HepG2 (cell line): ENCODE measurements around the gene ENTPD6. TPM values are rescaled to one million over a fixed set of nuclear protein-coding genes. Genes with fewer than 3 reads are reported as not detected.

ENCODE experiments used
- ATAC-seq: fragments of 200-7000 bp; cut with Tn5 transposase; 3 replicates; pipeline ENCODE4 v1.9.1; 2020; ENCODE audit warnings: mild to moderate bottlenecking, moderate library complexity
- BruUV-seq: library from RNA; stranded (reverse); fragments of 400-500 nt; replicated peaks from 2 replicates; lab custom pipeline; 2021; lab: Mats Ljungman, UMichigan
- CTCF ChIA-PET: fragments of 300-600 bp; formaldehyde crosslinking; extraction: SDS; loops from one replicate; lab custom pipeline; 2021; ENCODE audit warnings: low total read pairs, inconsistent platforms, low intra/inter-chr PET ratio; lab: Yijun Ruan, JAX
- POLR2A ChIA-PET: fragments of 350-600 bp; sonication (Branson Sonifier 250); formaldehyde crosslinking; loops from one replicate; lab custom pipeline; 2020; ENCODE audit warnings: antibody characterized with exemption, inconsistent platforms; lab: Yijun Ruan, JAX
- DNase-seq: peaks from one replicate; pipeline ENCODE4 v3.0.0-alpha.2; 2015; ENCODE audit warnings: low spot score
- FAIRE-seq: peaks from 3 replicates; lab custom pipeline; 2011; peaks lifted over from hg19 to GRCh38; lab: Jason Lieb, UNC
- H2AFZ ChIP-seq: one replicate; pipeline ENCODE4 v1.6.1; 2011; ENCODE audit warnings: low read length, inconsistent platforms
- H3K27ac ChIP-seq: fragments of 300-600 bp; 3 replicates; pipeline ENCODE4 v1.8.0; 2011; ENCODE audit warnings: mixed run types, mild to moderate bottlenecking, mixed read lengths, low read length, inconsistent platforms; ENCODE audit not compliant: insufficient read depth; ENCODE audit errors: extremely low read length
- H3K27me3 ChIP-seq, 2 experiments: fragments of 200-600 bp in 1 of 2; 2 replicates in 1 of 2; 3 replicates in 1 of 2; pipeline versions ENCODE4 v1.6.0 to v1.8.0; 2011; ENCODE audit warnings: low read length in 2 of 2, mild to moderate bottlenecking in 2 of 2, moderate library complexity in 2 of 2, inconsistent platforms in 1 of 2; ENCODE audit not compliant: insufficient read depth in 2 of 2, control insufficient read depth in 1 of 2
- H3K36me3 ChIP-seq, 2 experiments: fragments of 200-600 bp in 1 of 2; replicated peaks in 1 of 2; 2 replicates in 1 of 2; 3 replicates in 1 of 2; pipeline versions ENCODE4 v1.5.1 to v1.8.0; 2011; ENCODE audit warnings: low read length in 2 of 2, inconsistent platforms in 1 of 2; ENCODE audit not compliant: insufficient read depth in 2 of 2, control insufficient read depth in 1 of 2
- H3K4me1 ChIP-seq: 2 replicates; pipeline ENCODE4 v1.5.1; 2012; ENCODE audit warnings: low read length, inconsistent platforms; ENCODE audit not compliant: insufficient read depth
- H3K4me2 ChIP-seq: 2 replicates; pipeline ENCODE4 v1.6.0; 2011; ENCODE audit warnings: low read depth, low read length, inconsistent platforms
- H3K4me3 ChIP-seq, 3 experiments: fragments of 200-600 bp in 1 of 3; sonication (generic), shearing (Covaris generic) in 1 of 3; replicated peaks in 1 of 3; 2 replicates each; pipeline ENCODE4 v1.5.1; 2011 to 2016; ENCODE audit warnings: low read length in 3 of 3, inconsistent platforms in 2 of 3, low read depth in 2 of 3, mild to moderate bottlenecking in 2 of 3, control low read depth in 1 of 3, mixed read lengths in 1 of 3; ENCODE audit not compliant: insufficient read depth in 1 of 3
- H3K79me2 ChIP-seq: one replicate; pipeline ENCODE4 v1.6.1; 2011; ENCODE audit warnings: low read length, inconsistent platforms; ENCODE audit not compliant: insufficient read depth
- H3K9ac ChIP-seq: 2 replicates; pipeline ENCODE4 v1.6.0; 2011; ENCODE audit warnings: mild to moderate bottlenecking, low read depth, low read length, inconsistent platforms; ENCODE audit not compliant: insufficient read depth
- H3K9me3 ChIP-seq: 2 replicates; pipeline ENCODE4 v1.5.1; 2012; ENCODE audit warnings: mild to moderate bottlenecking, low read length
- H4K20me1 ChIP-seq: 2 replicates; pipeline ENCODE4 v1.6.0; 2011; ENCODE audit warnings: inconsistent platforms, mild to moderate bottlenecking, low read length, moderate library complexity; ENCODE audit not compliant: insufficient read depth
- ASH2L ChIP-seq: fragments of 300-600, 200-600 bp; sonication (generic); IDR thresholded peaks from 2 replicates; pipeline ENCODE4 v1.7.0; 2017; ENCODE audit warnings: low read depth, mild to moderate bottlenecking, moderate library complexity, mixed read lengths, low read length; ENCODE audit not compliant: insufficient read length
- ETS1 ChIP-seq: sonication (generic); formaldehyde crosslinking; IDR thresholded peaks from 2 replicates; pipeline ENCODE4 v1.4.0; 2020; ENCODE audit warnings: missing genetic modification reagents
- FOXA3 ChIP-seq: IDR thresholded peaks from 2 replicates; pipeline ENCODE4 v1.6.1; 2016; ENCODE audit warnings: missing genetic modification reagents, missing compliant biosample characterization
- FOXC1 ChIP-seq: sonication (generic); formaldehyde crosslinking; IDR thresholded peaks from 2 replicates; pipeline ENCODE4 v1.8.0; 2022; ENCODE audit warnings: mild to moderate bottlenecking, missing genetic modification reagents, borderline replicate concordance
- FOXJ3 ChIP-seq: sonication (generic); formaldehyde crosslinking; IDR thresholded peaks from 2 replicates; pipeline ENCODE4 v1.4.0; 2020; ENCODE audit warnings: missing genetic modification reagents, mild to moderate bottlenecking, borderline replicate concordance
- JUND ChIP-seq: sonication (generic); formaldehyde crosslinking; IDR thresholded peaks from 2 replicates; pipeline ENCODE4 v1.8.0; 2022; ENCODE audit warnings: mild to moderate bottlenecking, missing genetic modification reagents
- NFE2 ChIP-seq: sonication (generic); formaldehyde crosslinking; IDR thresholded peaks from 2 replicates; pipeline ENCODE4 v1.4.0; 2020; ENCODE audit warnings: missing genetic modification reagents
- REXO4 ChIP-seq: sonication (generic); formaldehyde crosslinking; IDR thresholded peaks from 2 replicates; pipeline ENCODE4 v1.8.0; 2022; ENCODE audit warnings: missing genetic modification reagents, mild to moderate bottlenecking, borderline replicate concordance
- SALL2 ChIP-seq: sonication (generic); formaldehyde crosslinking; IDR thresholded peaks from 2 replicates; pipeline ENCODE4 v1.8.1; 2023; ENCODE audit warnings: mild to moderate bottlenecking, missing genetic modification reagents, inconsistent platforms
- ZNF547 ChIP-seq: sonication (generic); formaldehyde crosslinking; IDR thresholded peaks from 2 replicates; pipeline ENCODE4 v1.5.1; 2020; ENCODE audit warnings: mild to moderate bottlenecking, missing genetic modification reagents
- ZNF580 ChIP-seq: IDR thresholded peaks from 2 replicates; pipeline ENCODE4 v1.6.1; 2016; ENCODE audit warnings: low read depth, borderline replicate concordance
- ZNF878 ChIP-seq: sonication (generic); formaldehyde crosslinking; IDR thresholded peaks from 2 replicates; pipeline ENCODE4 v1.8.1; 2023; ENCODE audit warnings: mild to moderate bottlenecking, missing genetic modification reagents, moderate library complexity
- WGBS: methylation state at CpG from one replicate; pipeline ENCODE4 v1.1.6; 2017; ENCODE audit warnings: low lambda C conversion rate; 5-methylcytosine and 5-hydroxymethylcytosine counted together
- in situ Hi-C: cut with HindIII; loops from 2 replicates; pipeline ENCODE4 v1.10.0; 2017; ENCODE audit warnings: low pct_unique_long_range_greater_than_20kb; ENCODE audit not compliant: extremely low pct_ligation_motif_present
- intact Hi-C: fragments of 100-400 bp; cut with micrococcal nuclease; formaldehyde crosslinking; loops from one replicate; pipeline ENCODE4 v1.10.0; 2022; ENCODE audit not compliant: unreplicated experiment
- polyA plus RNA-seq, 8 experiments: library from polyadenylated mRNA; depleted of rRNA in 3 of 8; stranded (reverse) in 7 of 8; unstranded in 1 of 8; fragments of >200 nt; fragmentation: Illumina TruSeq in 4 of 8; extraction: Trizol in 4 of 8; gene quantifications; 2 replicates each; pipeline versions ENCODE4 v1.2.1 to v1.2.3, GENCODE V29; 2011 to 2016; ENCODE audit warnings: low read depth in 4 of 8, missing spikeins in 1 of 8, mixed read lengths in 1 of 8; ENCODE audit not compliant: insufficient read depth in 1 of 8
- total RNA-seq, 5 experiments: library from RNA; depleted of rRNA; stranded (reverse); fragments of >200 nt; fragmentation: Illumina TruSeq; extraction: Trizol; gene quantifications; 2 replicates each; pipeline ENCODE4 v1.2.3, GENCODE V29; 2016; ENCODE audit warnings: low read depth in 1 of 5

The ENTPD6 gene
- total and polyA plus RNA-seq, 2 of the 13 experiments (the other 11 are each of a cell fraction or from before 2014, with no cell fraction given): 164 to 172 TPM

GRCh38 chr20:25237610-25238318 is 42.3 kb downstream of the ENTPD6 start (continued):
- TF ChIP-seq FOXA3 (CRISPR knock-in tag): peak; percentile 88
- no peak for TF ChIP-seq NFE2 (CRISPR knock-in tag)
- TF ChIP-seq FOXJ3 (CRISPR knock-in tag): no peak
- peak; percentile 45; the same call in 1 of the 2 replicates for TF ChIP-seq SALL2 (CRISPR knock-in tag)
- peak; percentile 87 for TF ChIP-seq JUND
- TF ChIP-seq ETS1 (CRISPR knock-in tag): no peak

GRCh38 chr20:25238319-25239037 is 43.0 kb downstream of the ENTPD6 start:
- H3K36me3 ChIP-seq: no peaks in the 10 kb centered on the region
- ATAC-seq: no peak
- ChIA-PET CTCF (no interaction called here), POLR2A (interaction anchor here (3.5 to 5.8 kb wide), 2 partner anchors 9 to 11 kb away, joined by 19 to 67 read pairs; partner anchors contain the start of gene PYGB)
- H4K20me1 ChIP-seq: no peaks in the 10 kb centered on the region
- peaks cover 57% of the 10 kb centered on the region for H3K4me1 ChIP-seq
- H3K27me3 ChIP-seq: peaks cover 0 to 28% of the 10 kb centered on the region in 2 experiments; a peak in 4 of 5 replicates
- FAIRE-seq: no peak
- BruUV-seq: TSS peak; percentile 91
- no peak for DNase-seq
- H3K27ac ChIP-seq: no peak overlapping the region
- 85% methylated on average over 12 of the region's 12 CpGs for WGBS
- intact Hi-C loops: no loop called here
- no peak overlapping the region for H2AFZ ChIP-seq
- TF ChIP-seq ZNF580 (CRISPR knock-in tag) (no peak), ZNF878 (0 out of 2 replicates have a peak, but pooled peaks have one; percentile 40), ASH2L (peak; percentile 37), REXO4 (CRISPR knock-in tag) (no peak), FOXC1 (CRISPR knock-in tag) (no peak), ZNF547 (CRISPR knock-in tag) (no peak)
- H3K4me2 ChIP-seq: 0 out of 2 replicates have a peak overlapping the region, but pooled peaks have one; percentile 10
- H3K4me3 ChIP-seq: no peak overlapping the region
- H3K9me3 ChIP-seq: no peaks in the 10 kb centered on the region
- H3K79me2 ChIP-seq: no peaks in the 10 kb centered on the region
- in situ Hi-C loops: no loop called here
- H3K9ac ChIP-seq: no peak overlapping the region
